ENCODE measurements around the gene AFG3L2. TPM values are rescaled to one million over a fixed set of nuclear protein-coding genes. Genes with fewer than 3 reads are reported as not detected.

Gene AFG3L2
- total RNA-seq, 2 experiments from 2014 or later: 39.6 to 50.9 TPM

DNA sequence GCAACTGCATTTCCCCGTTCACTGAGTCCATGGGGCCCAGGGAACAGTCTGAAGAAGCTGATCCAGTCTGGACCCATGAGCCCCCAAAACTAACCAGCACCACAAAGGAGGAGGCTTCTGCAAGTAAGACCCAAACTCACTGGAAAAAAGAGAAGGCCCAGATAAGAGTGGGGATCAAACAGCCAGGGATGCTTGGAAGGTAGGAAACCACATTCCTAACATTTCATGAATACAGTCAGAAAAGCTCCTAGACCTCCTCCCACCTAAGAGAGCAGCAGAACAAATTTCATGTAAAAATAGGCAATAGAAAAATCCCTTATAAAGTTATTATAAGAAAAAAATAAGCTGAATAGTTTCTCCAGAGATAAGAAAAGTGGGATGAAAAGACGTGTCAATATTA, 38.6 kb downstream of the AFG3L2 start:
- no peaks in the 10 kb centered on the region for H3K4me1 Mint-ChIP-seq
- no peak overlapping the region for H3K27ac Mint-ChIP-seq
- DNase-seq (no peak), ATAC-seq (no peak)
- peaks cover 29% of the 10 kb centered on the region for H3K36me3 Mint-ChIP-seq
- CTCF ChIA-PET: interaction anchor here (1.6 kb wide), 1 partner anchor 11 kb away, joined by 5 read pairs; no protein-coding TSS in a partner anchor
- H3K27me3 Mint-ChIP-seq: no peaks in the 10 kb centered on the region
- H3K4me3 Mint-ChIP-seq: no peak overlapping the region
- no peaks in the 10 kb centered on the region for H3K9me3 Mint-ChIP-seq (ENCODE audit: low read depth)

GRCh38 chr18:12336887-12337286, 40.1 kb downstream of the AFG3L2 start:
- CTCF ChIA-PET: interaction anchor here (1.9 kb wide), 1 partner anchor 9 kb away, joined by 8 read pairs; no protein-coding TSS in a partner anchor
- Mint-ChIP-seq H3K27ac (no peak overlapping the region), H3K9me3 (ENCODE audit: low read depth) (no peaks in the 10 kb centered on the region), H3K4me3 (no peak overlapping the region), H3K27me3 (no peaks in the 10 kb centered on the region), H3K4me1 (no peaks in the 10 kb centered on the region), H3K36me3 (peaks cover 19% of the 10 kb centered on the region)
- ATAC-seq (no peak), DNase-seq (no peak)

DNA sequence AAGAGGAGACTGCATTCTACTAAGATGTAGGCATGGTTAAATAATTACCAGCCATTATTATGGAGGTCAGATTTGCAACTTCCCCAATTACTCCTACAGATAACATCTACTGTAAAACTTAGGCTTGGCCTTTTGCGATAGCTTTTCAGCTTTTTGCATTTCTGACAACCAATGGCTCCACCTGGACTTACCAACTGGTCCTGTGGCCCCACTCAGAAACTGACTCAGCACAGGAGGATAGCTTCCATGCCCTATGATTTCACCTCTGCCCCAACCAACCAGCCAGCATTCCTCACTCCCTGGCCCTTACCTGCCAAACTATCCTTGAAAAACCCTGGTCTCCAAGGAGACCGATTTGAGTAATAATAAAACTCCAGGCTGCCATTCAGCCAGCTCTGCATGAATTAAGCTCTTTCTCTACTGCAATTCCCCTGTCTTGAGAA, 40.8 kb downstream of the AFG3L2 start:
- Mint-ChIP-seq H3K4me3 (no peak overlapping the region), H3K4me1 (no peaks in the 10 kb centered on the region)

DNA sequence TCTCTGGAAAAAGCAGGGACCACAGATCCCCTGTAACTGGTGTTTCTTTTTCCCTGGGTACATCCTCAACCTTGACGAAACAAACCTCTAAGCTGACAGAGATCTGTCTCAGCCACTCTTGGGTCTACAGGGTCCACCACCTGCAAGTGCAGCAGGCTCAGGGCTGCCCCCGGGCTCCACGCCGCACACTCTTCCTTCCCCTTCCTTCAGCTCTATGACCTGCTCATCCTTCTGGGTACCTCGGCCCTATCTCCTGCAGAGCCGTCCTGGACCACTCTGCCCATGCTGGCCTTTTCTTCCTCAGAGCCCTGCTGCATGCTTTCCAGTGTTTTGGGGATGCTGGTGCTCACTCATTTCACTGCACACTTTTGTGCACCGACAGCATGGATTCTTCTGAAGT, 41.5 kb downstream of the AFG3L2 start:
- peak; percentile 26 for DNase-seq
- ATAC-seq: no peak
- Mint-ChIP-seq H3K9me3 (ENCODE audit: low read depth) (no peaks in the 10 kb centered on the region), H3K36me3 (peaks cover 21% of the 10 kb centered on the region), H3K27ac (peak overlapping the region; percentile 45), H3K4me3 (no peak overlapping the region), H3K27me3 (no peaks in the 10 kb centered on the region), H3K4me1 (no peaks in the 10 kb centered on the region)
- CTCF ChIA-PET: interaction anchor here (1.9 kb wide), 1 partner anchor 8 kb away, joined by 8 read pairs; no protein-coding TSS in a partner anchor

More for the DNA sequence above, 40.8 kb downstream of the AFG3L2 start:
- Mint-ChIP-seq H3K27me3 (no peaks in the 10 kb centered on the region), H3K36me3 (peaks cover 21% of the 10 kb centered on the region), H3K9me3 (ENCODE audit: low read depth) (no peaks in the 10 kb centered on the region), H3K27ac (no peak overlapping the region)
- peak; percentile 5 for DNase-seq
- CTCF ChIA-PET: interaction anchor here (1.9 kb wide), 1 partner anchor 9 kb away, joined by 8 read pairs; no protein-coding TSS in a partner anchor
- ATAC-seq: no peak

DNA sequence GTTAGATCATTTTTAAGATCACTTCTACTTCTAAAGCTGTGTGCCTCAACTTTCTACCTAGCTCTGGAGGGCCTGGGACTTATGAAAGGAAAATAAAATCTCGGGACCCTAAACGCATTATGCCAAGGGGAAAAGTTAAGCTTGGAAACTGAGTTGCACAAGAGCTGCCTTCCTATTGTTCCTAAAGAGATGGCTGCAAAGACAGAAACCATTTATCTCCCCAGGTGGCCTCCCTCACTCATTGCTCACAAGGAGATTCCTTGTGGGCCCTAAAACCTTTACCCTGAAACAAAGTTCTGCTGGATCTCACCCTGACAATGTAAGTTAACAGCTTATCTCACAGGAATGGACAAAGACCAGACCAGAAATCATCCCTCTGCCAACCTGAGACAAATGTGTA, 42.2 kb downstream of the AFG3L2 start:
- Mint-ChIP-seq H3K36me3 (peaks cover 21% of the 10 kb centered on the region), H3K27me3 (no peaks in the 10 kb centered on the region), H3K4me3 (no peak overlapping the region), H3K27ac (no peak overlapping the region), H3K4me1 (no peaks in the 10 kb centered on the region), H3K9me3 (ENCODE audit: low read depth) (no peaks in the 10 kb centered on the region)
- CTCF ChIA-PET: no interaction called here
- peak; percentile 12 for DNase-seq
- no peak for ATAC-seq

DNA sequence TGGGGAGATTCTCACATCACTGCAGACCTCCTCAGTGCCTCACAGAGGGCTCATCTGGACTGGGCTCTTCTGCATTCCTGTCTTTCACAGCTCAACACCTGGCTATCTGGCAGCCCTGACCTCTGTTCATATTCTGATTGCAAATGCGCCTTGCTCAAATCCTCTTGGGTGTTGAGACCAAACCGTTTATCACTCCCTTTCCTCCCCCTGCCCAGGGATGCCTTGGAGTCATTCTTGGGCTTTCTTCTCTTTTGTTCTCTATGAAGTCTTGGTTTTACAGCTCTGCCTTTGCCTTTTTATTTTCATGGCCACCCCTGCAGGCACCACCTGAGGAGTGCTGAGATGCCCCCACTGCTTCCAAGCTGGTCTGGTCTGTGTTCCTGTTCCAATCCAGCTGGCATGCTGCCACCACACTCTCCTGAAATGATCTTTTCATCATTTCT, 42.6 kb downstream of the AFG3L2 start:
- no peak for ATAC-seq
- Mint-ChIP-seq H3K4me1 (no peaks in the 10 kb centered on the region), H3K4me3 (no peak overlapping the region), H3K27ac (no peak overlapping the region), H3K36me3 (peaks cover 23% of the 10 kb centered on the region), H3K27me3 (no peaks in the 10 kb centered on the region), H3K9me3 (ENCODE audit: low read depth) (no peaks in the 10 kb centered on the region)
- CTCF ChIA-PET: no interaction called here
- no peak for DNase-seq

GRCh38 chr18:12333506-12334290, 43.3 kb downstream of the AFG3L2 start:
- Mint-ChIP-seq H3K27me3 (no peaks in the 10 kb centered on the region), H3K27ac (no peak overlapping the region), H3K36me3 (peaks cover 27% of the 10 kb centered on the region), H3K9me3 (ENCODE audit: low read depth) (no peaks in the 10 kb centered on the region), H3K4me1 (no peaks in the 10 kb centered on the region), H3K4me3 (no peak overlapping the region)
- DNase-seq: peak; percentile 39
- CTCF ChIA-PET: interaction anchor here (0.8 kb wide), 1 partner anchor 62 kb away, joined by 3 read pairs; no protein-coding TSS in a partner anchor
- ATAC-seq: no peak

- Mint-ChIP-seq H3K4me3 (no peak overlapping the region), H3K36me3 (peaks cover 38% of the 10 kb centered on the region), H3K4me1 (peaks cover 16% of the 10 kb centered on the region), H3K27me3 (no peaks in the 10 kb centered on the region), H3K27ac (peak overlapping the region; percentile 17), H3K9me3 (ENCODE audit: low read depth) (no peaks in the 10 kb centered on the region)
- no peak for ATAC-seq
- DNase-seq: no peak
- CTCF ChIA-PET: interaction anchor here (3.7 kb wide), 1 partner anchor 13 kb away, joined by 14 read pairs; no protein-coding TSS in a partner anchor
Measured at GRCh38 chr18:12330766-12331165, 46.3 kb downstream of the AFG3L2 start.

- CTCF ChIA-PET: interaction anchor here (1.3 to 3.7 kb wide), 7 partner anchors 12 to 57 kb away, joined by 4 to 14 read pairs (median 7); partner anchors contain the start of genes AFG3L2 and TUBB6
- H3K27me3 Mint-ChIP-seq: no peaks in the 10 kb centered on the region
- H3K4me1 Mint-ChIP-seq: peaks cover 16% of the 10 kb centered on the region
- H3K4me3 Mint-ChIP-seq: no peak overlapping the region
- H3K27ac Mint-ChIP-seq: no peak overlapping the region
- H3K9me3 Mint-ChIP-seq (ENCODE audit: low read depth): no peaks in the 10 kb centered on the region
- DNase-seq (no peak), ATAC-seq (no peak)
- peaks cover 44% of the 10 kb centered on the region for H3K36me3 Mint-ChIP-seq
Measured at GRCh38 chr18:12329125-12329698, 47.8 kb downstream of the AFG3L2 start.

DNA sequence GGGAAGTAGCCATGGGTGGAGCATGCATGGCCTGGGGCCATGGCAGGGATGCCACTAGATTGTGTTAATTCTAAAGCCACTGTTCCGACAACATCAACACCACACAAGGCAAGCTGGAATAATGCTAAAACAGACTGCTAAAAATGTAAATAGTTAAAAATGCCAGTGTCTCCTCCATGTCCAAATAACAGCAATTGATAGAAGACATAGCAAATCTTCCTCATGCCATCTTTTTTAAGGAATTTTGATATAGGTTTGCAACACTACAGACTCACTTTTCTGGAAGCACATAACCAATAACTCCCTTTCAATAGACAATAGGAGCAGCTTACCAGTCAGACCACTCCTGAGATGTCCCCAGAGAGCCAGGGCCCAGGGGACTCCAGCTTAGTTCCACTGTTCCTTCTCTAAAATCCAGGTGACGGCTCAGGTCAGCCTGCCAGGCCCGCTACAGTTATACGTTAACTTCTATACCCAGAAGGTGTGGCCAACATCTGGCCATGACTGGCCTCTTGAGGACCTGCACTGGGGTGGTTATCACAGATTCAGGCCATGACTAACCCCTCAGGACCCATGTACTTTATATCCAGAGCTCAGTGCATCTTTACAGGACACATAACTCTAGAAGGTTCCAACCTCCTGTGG, 48.7 kb downstream of the AFG3L2 start:
- no peaks in the 10 kb centered on the region for H3K27me3 Mint-ChIP-seq
- no peak for DNase-seq
- CTCF ChIA-PET: interaction anchor here (0.5 to 3.7 kb wide), 26 partner anchors 8 to 809 kb away, joined by 3 to 14 read pairs (median 4); partner anchors contain the start of genes AFG3L2, CEP76, PRELID3A and PSMG2
- H3K36me3 Mint-ChIP-seq: peaks cover 40% of the 10 kb centered on the region
- H3K4me3 Mint-ChIP-seq: no peak overlapping the region
- no peak for ATAC-seq
- H3K9me3 Mint-ChIP-seq (ENCODE audit: low read depth): no peaks in the 10 kb centered on the region
- H3K27ac Mint-ChIP-seq: no peak overlapping the region
- H3K4me1 Mint-ChIP-seq: peaks cover 16% of the 10 kb centered on the region

GRCh38 chr18:12327510-12328178, 49.4 kb downstream of the AFG3L2 start:
- Mint-ChIP-seq H3K27me3 (no peaks in the 10 kb centered on the region), H3K9me3 (ENCODE audit: low read depth) (no peaks in the 10 kb centered on the region), H3K4me3 (no peak overlapping the region), H3K36me3 (peaks cover 40% of the 10 kb centered on the region), H3K27ac (no peak overlapping the region), H3K4me1 (peaks cover 16% of the 10 kb centered on the region)
- ATAC-seq: peak; percentile 92
- DNase-seq: peak; percentile 85
- CTCF ChIA-PET: interaction anchor here (0.5 to 3.7 kb wide), 26 partner anchors 9 to 810 kb away, joined by 3 to 14 read pairs (median 4); partner anchors contain the start of genes AFG3L2, CEP76, PRELID3A and PSMG2

DNA sequence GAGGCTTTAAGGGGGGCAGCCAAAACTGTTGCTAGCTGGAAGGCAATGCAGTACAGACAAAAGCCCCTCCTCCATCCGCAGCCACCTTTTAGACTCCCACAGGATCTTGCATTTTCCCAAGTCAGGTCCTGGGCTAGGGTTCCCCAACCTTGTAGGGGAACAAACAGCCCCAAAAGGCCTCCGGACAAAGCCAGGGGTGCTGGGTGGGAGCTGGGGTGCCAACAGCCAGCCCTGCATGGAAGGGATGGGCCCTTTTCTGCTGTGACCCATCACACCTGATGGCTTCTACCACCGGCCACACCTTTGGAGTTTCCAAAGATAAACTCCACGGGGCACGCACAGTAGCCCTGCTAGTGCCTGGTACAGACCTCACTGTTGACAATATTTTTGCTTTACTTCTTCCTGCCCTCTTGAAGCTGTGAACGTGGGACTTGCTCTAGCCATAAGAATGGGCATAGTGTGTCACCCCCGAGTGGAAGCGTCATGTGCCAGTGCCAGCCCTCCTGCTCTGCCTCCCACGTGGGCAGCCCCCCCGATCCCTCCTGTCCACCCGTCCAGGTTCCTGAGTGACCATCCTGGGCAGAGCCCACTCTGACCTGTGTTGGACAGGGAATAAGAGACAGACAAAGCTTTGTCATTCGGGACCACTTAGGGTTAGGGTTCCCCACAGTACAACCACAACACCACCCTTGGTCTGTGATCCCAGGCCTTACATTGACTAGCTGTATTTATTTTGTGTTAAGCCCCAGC, 50.1 kb downstream of the AFG3L2 start:
- Mint-ChIP-seq H3K4me1 (peaks cover 16% of the 10 kb centered on the region), H3K27me3 (no peaks in the 10 kb centered on the region), H3K9me3 (ENCODE audit: low read depth) (no peaks in the 10 kb centered on the region), H3K36me3 (peaks cover 40% of the 10 kb centered on the region), H3K27ac (peak overlapping the region; percentile 43), H3K4me3 (no peak overlapping the region)
- ATAC-seq: no peak
- CTCF ChIA-PET: interaction anchor here (1.1 to 3.7 kb wide), 7 partner anchors 9 to 334 kb away, joined by 3 to 14 read pairs (median 8); partner anchors contain the start of gene AFG3L2
- DNase-seq: no peak

Measured in activated CD8-positive, alpha-beta memory T cell treated with anti-CD3 and anti-CD28 coated beads, Interleukin-2, amount 10 ng/mL, durations not matched to agents 7 days and 5 days (primary cell).